H1 (cell line): ENCODE results near the gene RAD51B. TPM values are rescaled to one million over a fixed set of nuclear protein-coding genes. Genes with fewer than 3 reads are reported as not detected.

Experiments
- GTF2F1 ChIP-seq: IDR thresholded peaks from 2 replicates; pipeline ENCODE4 v1.6.1; 2012; ENCODE audit warnings: low read depth, low read length, improper control_type of control experiment, borderline replicate concordance
- polyA plus RNA-seq, 7 experiments: library from polyadenylated mRNA; depleted of rRNA in 3 of 7; stranded (reverse) in 5 of 7; unstranded in 2 of 7; fragments of >200 nt in 5 of 7; fragments of 200-250 nt in 2 of 7; gene quantifications; 1 replicate in 5 of 7; 2 replicates in 1 of 7; 4 replicates in 1 of 7; pipeline versions ENCODE4 v1.2.1 to v1.2.3, GENCODE V29; 2011 to 2013; ENCODE audit warnings: missing spikeins in 2 of 7, mixed read lengths in 2 of 7
- total RNA-seq: library from RNA; stranded (reverse); fragmentation: NEBNext Ultra II Directional; extraction: Animal tissue kit (Norgen Biotek cat#: 25700); gene quantifications from 2 replicates; pipeline ENCODE4 v1.2.1, GENCODE V29; 2021

RAD51B gene
- total and polyA plus RNA-seq, 2 of the 8 experiments (the other 6 are each of a cell fraction or from before 2014, with no cell fraction given) = 3.9 to 14.9 TPM

DNA sequence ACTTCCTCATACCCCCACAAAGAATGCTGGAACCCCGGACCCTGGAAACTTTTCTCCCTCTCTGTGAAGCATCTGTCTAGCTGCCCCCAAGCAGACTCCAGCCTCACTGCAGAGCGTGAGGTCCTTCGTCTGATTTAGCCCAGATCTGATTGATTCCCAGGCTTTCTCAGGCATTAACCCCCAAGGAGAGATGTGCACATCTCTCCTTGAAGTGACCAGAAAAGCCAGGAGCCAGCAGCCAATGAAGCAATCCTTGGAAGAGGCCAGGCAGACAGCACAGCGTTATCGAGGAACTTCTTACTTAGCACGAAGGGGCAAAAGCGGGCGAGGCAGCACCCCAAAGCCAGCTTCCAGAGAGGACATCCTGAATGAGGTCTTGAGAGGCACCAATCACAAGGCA lies 872.6 kb downstream of the RAD51B start (continued):
- TF ChIP-seq GTF2F1 = no peak
- TF ChIP-seq, all 59 proteins: peak for 0
